Inflammatory macrophage treated with lipopolysaccharide for 1 hour (primary cell): ENCODE data around the gene XXYLT1.
"Not testable (repeated sequence)": the region's sequence is repeated elsewhere in the genome, so short reads cannot be mapped to it uniquely, and the experiment has no call there.

ENCODE experiments used
- DNase-seq, 2 donors: peaks; one replicate each; pipeline ENCODE4 v3.0.0-alpha.2; 2020 to 2022

Gene XXYLT1

DNA sequence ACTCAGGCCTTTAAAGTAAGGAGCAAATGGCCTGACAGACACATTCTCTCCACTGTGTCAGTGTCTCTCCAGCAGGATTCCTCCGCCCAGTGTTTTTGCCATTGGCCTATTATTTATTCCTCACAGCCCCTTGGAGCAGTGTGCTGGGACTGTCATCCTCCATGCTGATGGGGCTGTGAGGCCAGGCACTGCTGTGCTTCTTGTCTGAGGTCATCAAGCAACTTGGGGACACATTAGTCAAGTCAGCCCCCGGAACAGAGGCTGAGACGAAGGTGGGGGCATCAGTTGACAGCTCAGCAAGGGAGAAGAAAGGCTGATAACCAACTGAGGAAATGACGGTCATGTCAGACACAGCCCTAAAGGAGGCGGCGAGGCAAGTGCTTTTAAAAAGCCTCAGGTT, 67.4 kb downstream of the XXYLT1 start:
- DNase-seq, result no peak

DNA sequence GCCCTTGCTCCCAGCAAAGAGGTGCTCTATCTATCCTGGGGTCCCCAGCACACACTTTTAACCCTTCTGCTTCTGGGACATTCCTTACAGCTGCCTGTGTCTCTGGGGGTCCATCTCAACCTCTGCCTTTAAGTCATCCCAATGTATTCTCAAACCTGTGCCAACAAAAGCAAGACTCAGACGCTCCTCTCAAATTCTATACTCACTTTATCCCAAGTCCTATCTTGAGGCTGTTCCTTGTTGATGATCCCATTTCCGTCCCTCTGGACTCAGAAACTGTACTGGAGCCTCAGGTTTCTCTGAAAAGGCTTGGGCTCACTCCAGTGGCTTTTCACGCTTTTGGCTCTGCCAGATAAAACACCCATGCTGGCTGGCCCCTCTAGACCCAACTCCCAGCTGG, 69.7 kb downstream of the XXYLT1 start:
- DNase-seq, result no peak

DNA sequence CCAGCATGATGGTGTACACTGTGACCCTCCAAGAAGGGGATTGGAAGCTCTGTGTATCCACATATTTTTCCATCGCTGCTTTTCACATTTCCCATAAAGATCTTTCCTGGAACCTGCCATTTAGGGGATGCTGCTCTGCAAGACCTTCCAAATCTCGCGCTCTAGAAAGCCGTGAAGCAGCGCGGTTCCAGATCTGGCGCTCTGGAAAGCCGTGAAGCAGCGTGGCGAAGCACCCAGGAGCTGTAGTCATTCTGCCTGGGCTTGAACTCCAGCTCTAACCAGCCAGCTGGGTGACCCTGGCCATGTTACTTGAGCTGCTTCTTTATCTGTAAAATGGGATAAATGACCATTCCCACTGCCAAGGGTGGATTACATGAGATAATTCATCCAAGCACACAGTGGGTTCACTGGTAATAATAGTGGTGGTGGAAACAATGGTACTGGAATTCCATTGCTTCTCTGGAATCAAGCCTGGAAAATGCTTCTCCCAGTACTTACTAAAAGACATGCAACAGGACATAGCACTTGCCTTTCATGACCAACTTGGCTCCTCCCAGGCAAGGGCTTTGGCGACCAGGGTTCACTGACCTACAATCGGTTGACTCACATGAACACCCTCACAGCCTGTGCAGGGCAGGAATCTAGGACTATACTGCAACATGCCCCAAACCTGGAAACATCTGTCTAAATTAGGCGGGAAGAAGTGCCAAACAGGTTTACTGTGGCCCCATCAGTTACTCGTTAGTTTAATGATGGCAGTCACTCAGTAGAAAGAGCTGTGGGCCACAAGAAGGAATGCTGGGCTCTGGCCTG, 70.7 kb downstream of the XXYLT1 start:
- DNase-seq, result no peak

DNA sequence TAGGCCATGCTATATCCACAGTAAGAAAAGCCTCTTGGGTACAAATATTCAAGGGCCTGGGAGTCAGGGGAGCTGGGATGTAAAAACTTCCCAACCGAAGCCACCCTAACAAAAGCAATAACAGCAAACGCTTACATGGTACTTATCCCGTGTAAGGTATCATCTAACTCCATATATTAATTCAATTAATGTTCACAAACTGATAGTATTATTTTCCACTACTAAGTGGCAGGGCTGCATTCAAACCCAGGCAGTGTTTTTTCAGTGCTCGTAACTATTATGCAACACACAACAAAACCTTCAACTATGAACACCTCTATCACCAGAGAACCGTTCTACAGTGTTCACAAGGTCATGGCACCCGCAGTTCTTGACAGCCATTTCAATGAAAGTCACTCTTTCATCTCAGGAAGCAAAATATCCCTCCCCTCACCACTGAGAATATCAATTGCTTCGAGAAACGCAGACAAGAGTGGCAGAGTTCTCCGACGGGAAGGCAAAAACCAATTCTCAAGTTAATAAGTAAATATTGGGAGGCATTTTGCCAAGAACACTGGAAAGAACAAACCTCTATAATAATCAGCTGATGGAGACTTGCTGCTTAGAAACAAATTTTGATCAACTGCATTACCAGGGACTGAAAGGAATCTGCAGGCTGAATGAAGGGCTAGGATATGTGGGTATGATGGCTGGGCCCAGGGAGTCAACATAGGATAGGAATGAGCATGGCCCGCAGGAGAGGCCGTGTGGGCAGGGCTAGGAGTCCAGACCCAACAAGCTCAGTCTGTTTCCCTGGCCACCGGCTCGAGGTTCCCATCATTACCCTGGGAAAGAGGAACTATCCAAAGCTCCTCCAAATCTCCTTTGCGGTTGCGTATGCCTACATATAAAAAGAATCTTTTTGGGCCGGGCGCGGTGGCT, 72.3 kb downstream of the XXYLT1 start:
- no peak for DNase-seq

DNA sequence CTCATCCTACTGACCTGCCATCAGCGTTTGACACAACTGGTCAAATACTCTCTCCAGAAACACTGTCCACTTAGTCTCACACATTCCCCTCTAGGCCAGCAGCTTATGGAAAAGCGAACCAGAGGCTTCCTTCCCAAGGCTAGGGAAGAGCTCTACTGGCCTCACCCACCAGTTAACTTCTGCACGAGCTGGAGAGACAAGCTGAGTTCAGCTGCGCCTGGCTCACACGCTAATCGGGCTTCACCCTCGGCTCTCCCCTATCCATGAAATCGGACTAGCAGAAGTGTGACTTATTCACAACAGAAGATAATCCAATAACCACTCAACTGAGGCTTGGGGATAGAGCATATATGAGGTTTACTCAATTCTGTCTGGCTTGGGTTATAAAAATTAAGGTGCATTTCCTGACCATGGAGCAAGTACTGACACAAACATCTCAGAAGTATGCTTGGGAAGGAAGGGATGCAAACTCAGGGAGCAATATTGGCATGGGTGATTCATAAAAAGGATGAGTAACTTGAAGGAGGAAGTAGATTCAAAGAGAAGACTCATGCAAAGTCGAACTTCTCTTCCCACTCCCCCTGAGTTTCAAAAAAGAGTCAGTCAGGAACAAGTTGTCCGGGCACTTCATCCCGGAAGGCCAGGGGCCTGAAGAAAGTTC, 73.1 kb downstream of the XXYLT1 start:
- DNase-seq, result peak; percentile 62 to 73

DNA sequence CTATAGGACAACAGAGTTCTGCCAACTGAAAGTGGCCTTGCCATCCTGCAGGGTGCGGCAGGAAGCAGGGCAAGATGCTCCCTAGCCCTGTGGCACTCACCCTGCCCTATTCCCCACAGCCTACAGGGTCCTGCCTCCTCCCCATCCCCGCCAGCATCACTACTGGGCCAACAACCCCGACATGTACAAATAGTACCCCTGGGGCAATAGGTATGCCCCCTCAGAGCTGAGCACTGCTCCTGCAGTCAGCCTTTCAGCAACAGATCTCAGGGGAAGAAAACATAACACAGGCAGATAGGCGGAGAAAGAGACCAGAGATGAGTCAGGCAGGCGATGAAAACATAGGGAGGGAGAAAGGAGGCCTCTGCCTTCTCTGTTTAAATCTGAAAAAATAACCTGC, 74.7 kb downstream of the XXYLT1 start:
- no peak for DNase-seq

DNA sequence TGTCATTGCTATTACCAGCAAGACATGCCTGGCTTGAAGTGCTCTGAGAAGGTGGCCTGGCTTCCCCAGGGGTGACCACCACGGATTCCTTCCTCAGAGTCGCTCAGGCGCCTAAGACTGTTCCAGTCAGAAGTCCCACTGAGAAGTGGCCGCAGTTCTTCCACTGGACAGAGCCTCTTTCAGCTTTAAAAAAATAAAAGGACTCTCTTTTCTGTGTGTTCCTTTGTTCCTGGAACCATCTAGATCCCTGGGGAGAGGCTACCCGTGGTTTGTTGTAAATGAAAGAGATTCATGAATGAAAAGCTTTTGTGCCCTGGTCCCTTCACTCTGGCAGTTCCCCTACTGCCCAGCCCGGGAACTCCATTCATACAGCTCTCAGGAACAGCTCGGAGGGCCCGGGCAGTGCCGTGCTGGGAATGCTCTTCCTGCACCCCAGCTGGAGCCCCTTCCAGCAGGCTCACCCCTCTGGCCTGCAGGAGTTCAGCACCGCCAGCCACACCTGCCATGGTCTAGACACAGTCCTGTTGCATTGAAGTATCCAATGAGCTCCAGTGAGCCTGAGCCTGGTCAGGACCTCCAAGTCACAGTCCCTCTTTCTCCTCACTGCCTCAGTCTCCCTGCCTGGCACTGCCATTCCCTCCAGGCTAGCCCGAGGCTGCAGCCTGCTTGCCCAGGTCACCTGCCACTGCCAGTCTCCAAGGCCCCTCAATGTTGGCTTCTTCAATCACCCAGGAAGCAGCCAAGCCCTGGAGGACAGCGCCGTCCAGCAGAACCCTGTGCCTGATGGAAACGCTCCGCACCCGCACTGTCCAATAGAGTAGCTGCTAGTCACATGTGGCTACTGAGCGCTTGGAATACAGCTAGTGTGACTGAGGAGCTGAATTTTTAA, 75.4 kb downstream of the XXYLT1 start:
- DNase-seq, result no peak

DNA sequence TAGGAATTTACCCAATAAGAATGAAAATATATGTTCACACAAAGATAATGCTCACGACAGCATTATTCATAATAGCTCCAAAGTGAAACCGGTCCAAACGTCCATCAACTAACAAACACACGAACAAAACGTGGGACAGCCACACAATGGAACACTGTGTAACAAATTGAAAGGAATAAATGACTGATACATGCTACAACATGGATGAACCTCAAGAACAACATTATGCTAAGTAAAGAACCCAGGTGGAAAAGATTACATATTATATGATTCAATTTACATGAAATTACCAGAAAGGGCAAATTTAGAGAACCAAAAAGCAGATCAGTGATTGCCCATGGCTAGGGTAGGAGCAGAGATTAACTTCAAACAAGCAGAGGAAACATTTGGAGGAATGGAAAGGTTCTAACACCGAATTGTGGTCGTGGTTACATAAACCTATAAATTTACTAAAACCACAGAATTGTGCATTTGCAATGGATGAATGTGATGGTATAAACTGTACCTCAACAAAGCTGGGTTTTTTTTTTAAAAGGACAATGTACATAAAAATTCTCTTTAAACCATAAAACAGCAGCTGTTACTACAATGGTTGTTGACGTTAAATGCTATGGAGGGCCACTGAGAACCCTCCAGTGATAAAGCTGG, 76.3 kb downstream of the XXYLT1 start:
- no peak for DNase-seq

DNA sequence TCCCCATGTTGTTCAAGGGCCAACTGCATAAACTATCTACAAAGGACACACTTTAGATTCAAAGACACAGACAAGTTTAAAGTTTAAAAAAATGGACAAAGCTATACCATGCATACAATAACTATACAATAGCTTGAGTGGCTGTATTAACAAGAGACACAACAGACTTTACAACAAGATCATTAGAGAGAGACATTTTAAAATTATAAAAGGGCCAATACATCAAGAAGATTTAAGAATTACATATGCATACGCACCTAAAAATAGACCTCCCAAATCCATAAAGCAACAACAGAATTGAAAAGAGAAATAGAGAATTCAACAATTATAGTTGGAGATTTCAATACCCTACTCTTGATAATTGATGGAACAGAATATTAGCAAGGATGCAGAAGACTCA, 79.4 kb downstream of the XXYLT1 start:
- no peak for DNase-seq

DNA sequence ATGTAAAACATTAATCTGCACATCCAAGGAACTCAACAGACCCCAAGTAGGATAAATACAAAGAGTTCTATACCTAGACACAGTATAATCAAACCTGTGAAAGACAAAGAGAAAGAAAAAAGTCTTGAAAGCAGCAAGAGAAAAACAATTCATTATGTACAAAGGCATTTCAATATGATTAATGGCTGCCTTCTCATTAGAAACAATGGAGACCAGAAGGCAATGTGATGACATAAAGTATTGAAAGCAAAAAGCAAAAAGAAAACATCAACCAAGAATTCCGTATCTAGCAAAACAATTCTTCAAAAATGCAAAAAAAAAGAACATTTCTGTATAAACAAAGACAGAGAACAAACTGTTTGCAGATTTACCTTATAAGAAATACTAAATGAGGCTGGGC, 81.1 kb downstream of the XXYLT1 start:
- DNase-seq, result no peak

DNA sequence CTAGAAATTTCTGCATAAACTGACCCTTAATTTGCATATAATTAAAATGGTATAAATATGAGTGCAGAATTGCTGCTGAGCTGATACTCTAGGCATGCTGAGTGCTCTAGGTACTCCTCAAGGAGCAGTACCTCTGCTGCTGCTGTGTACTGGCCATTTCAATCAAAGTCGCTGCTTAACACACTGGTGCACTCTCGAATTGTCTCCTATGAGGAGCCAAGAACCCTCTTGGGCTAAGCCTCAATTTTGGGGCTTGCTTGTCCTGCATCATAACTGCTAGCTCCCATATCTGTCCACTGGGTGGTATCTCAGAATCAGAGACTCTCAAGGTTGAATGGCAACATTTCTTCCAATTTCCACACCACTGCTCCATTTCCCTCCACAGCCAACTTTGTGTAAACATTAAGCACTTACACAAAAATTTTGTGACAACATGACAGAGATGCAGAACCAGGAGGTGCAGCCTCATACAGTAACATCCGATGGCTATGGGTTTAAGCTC, 82.5 kb downstream of the XXYLT1 start:
- DNase-seq, result no peak

DNA sequence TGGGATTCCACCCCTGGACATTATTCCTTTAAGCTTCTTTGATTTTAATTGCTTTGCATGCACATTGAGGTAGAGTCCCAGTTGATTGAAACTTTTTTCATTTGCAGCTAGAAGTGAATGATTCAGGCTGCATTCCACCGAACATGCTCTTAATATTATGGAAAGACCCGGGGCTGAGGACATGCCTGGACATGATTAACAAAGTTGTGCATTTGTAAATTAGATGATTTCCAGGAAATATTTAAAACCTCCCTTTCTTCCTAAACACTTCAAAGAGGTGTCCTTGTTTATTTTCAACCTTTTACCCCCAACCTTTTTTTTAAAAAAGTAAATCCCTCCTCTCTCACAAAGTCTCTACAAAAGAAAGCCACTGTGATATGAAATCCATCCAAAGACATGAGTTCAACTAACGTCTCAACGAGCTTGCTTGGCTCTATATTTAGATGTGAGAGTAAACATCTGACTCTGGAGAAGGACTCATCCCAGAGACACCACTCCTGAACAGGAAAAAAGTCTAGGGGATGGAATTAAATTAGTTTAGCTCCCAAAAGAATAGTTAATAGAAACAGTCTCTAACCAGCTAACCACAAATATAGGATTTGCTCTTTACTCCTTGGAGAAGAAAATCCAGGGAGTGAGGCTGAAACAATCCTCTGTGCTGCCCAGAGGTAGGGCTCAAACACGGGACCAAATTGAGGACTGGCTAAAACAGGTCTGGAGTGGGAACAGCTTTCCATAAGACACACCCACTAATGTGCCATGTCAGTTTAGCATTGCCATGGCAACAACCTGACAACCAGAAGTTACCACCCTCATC, 83.1 kb downstream of the XXYLT1 start:
- DNase-seq, result no peak

DNA sequence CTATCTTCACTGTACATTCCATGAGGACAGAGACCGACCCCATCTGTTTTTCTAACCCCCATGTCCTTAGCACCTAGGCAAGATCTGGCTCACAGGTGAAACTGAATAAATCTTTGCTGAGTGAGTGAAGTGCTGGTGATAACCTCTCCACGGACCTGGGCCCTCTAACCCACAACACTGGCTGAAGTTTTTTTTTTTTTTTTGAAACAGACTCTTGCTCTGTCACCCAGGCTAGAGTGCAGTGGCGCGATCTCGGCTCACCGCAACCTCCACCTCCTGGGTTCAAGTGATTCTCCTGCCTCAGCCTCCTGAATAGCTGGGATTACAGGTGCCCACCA, 84.3 kb downstream of the XXYLT1 start:
- not testable (repeated sequence) for DNase-seq

DNA sequence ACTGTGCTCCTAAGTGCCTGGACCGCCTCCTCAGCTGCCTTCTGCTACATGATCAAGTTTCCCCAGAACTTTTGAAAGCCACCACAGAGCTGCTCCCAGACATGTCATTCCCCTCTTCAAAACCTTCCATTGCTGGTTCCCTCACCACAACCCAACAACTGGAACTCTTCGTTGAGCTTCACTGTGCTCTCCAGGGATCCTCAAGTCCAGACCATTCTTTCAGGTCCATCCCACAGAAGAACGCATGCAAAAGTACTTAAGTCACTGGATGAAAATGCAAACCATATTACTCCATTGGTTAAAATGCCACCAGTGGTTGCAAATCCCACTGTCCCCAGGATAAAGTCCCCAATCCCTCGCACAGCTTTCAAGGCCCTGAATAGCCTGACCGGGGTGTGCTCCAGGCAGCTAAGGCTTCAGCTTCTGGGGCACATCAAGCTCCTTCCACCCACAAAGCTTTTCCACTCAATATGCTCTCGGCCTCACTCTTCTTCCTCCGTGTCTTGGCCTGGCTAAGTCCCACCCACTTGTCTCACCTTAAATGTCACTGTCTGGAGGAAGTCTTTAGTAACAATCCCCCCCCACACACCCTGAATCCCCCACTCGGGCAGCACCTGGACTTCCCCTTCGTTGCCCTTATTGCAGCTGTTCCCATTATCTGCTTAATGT, 84.8 kb downstream of the XXYLT1 start:
- no peak for DNase-seq

DNA sequence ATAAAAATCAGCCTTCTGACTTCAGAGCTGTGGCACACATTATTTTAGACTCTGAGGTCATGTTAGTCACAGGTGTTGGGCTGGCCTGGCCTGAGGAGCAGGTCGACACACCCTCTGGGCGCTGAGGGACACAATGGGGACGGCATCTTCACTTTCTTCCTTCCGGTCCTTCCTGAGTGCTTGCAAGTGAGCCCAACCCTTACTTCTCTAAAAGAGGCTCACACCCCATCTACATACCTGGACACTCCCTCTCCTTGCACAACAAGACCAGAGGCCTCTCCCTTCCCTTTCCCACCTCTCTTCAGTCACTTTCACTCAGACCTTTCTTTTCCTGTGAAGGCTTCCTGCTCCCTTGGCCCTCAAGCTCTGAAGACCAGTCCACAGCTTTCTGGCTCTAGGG, 85.4 kb downstream of the XXYLT1 start:
- no peak for DNase-seq

DNA sequence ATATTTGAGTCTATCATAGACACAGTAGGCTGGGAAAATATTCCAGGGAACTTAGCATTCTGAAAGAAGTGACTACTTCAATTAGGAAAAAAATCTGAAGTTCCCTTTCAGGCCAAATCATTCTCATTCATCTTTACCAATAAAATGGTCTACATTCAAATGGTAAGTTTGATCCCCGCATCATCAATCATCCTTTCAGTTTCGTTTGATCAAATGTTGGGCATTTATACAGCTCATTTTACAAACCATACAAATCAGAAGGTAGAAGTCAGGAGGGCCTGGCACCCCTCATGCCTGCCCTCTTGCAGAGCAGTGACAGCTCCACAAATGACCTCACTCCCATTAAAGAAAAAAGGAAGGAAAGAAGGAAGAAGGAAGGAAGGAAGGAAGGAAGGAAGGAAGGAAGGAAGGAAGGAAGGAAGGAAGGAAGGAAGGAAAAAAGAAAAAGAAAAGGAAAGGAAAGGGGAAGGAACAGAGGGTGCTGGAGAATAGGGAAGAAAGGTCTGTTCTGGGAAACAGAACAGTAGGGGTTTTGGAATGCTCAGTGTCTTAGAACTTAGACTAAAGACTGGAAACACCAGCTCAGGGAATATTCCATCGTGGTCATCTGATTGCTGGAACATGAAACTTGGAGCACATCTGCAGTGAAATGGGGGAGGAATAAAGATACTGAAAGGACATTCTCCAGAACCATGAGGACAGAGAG, 86.1 kb downstream of the XXYLT1 start:
- no peak for DNase-seq

DNA sequence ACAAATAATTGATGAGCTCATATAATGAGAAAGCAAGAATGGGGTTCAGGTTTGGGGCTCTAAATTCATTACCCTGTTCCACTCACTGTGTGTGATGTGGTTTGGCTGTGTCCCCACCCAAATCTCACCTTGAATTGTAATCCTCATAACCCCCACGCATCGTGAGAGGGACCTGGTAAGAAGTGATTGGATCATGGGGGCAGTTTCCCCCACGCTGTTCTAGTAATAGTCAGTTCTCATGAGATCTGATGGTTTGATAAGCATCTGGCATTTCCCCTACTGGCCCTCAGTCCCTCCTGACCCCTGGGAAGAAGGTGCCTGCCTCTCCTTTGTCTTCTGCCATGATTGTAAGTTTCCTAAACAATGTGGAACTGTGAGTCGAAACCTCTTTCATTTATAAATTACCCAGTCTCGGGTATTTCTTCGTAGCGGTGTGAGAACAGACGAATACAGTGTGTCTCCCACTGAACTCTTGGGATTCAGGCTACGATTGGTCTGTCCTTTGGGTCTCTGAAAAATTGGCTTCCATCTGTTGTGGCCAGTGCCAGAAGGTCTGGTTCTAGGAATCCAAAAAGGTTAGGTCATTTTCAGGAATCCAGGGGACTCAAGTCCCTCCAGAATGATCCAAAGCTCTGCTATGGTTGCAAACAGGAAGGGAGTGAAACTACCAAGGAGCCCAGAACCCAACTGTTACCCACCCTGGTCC, 87.7 kb downstream of the XXYLT1 start:
- no peak for DNase-seq

DNA sequence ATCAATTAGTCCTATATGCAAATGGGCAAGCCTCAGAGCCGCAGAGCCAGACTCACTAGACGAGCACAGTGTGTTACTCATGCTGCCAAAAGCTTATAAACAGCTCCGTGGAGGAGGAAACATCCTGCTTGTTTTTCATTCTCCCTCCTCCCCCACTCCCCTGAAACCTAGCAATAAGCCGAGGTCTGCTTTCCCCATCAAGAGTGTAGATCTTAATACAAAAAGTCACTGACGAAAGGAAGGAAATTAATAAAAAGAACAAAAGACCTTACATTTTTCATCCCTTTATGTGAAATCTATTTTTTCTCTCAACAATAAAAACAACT, 88.5 kb downstream of the XXYLT1 start:
- no peak for DNase-seq
